ENCODE results near the gene TUBGCP3. TPM values are rescaled to one million over a fixed set of nuclear protein-coding genes. Genes with fewer than 3 reads are reported as not detected.

TUBGCP3 gene
- total and polyA plus RNA-seq, 2 experiments from 2014 or later: 12.8 to 40.2 TPM

DNA sequence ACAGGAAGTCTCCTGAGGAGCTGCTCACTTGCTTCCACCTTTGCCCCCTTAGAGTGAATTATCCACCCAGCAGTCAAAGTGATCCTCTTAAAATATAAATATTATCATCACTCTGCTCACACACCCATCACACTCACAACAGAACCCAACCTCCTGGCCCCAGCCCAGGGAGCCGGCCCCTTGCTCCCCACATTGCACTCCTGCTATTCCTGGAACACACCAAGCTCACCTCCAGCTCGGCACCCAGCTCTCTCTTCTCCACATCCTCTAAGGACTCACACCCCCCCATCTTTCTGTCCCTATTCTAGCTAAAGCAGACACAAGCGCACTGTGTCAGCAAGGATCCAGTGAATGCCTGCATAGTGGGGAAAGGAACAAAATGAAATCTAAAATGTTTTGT lies 7.0 kb downstream of the TUBGCP3 start:
- Histone ChIP-seq H3K4me2 (no peak overlapping the region), H3K9me2 (ENCODE audit: insufficient read depth) (no peaks in the 10 kb centered on the region), H3K4me3 (no peak overlapping the region), H3K4me1 (ENCODE audit: insufficient read depth) (peaks cover 19% of the 10 kb centered on the region; the same call in 1 of the 2 replicates), H3K27me3 (ENCODE audit: insufficient read depth) (no peaks in the 10 kb centered on the region), H2AFZ (no peak overlapping the region), H3K36me3 (ENCODE audit: insufficient read depth) (no peaks in the 10 kb centered on the region), H4K20me1 (replicated peaks; ENCODE audit: insufficient read depth) (peaks cover 11% of the 10 kb centered on the region; the same call in 1 of the 2 replicates), H3K79me2 (replicated peaks; ENCODE audit: insufficient read depth) (peaks cover 99% of the 10 kb centered on the region), H3F3A (replicated peaks; ENCODE audit: low read depth) (no peaks in the 10 kb centered on the region), H3K27ac (ENCODE audit: low read depth) (no peak overlapping the region)
- peaks cover 28% of the 10 kb centered on the region for H3K36me3 Mint-ChIP-seq (ENCODE audit: low read depth)
- ATAC-seq: no peak
- no peak for DNase-seq (ENCODE audit: low spot score)
- peaks cover 16% of the 10 kb centered on the region for H3K4me1 Mint-ChIP-seq
- H3K27ac Mint-ChIP-seq: no peak overlapping the region
- H3K4me3 Mint-ChIP-seq: no peak overlapping the region
- peaks cover 6% of the 10 kb centered on the region for H3K9me3 Mint-ChIP-seq
- H3K27me3 Mint-ChIP-seq (ENCODE audit: insufficient read depth, low read depth, poor library complexity): peaks cover 4% of the 10 kb centered on the region
- TF ChIP-seq JUNB (IDR thresholded peaks at IDR 0.05; ENCODE audit: unreplicated experiment) (no peak), POLR2AphosphoS5 (IDR thresholded peaks at IDR 0.05; ENCODE audit: low read depth) (no peak), ZNF331 (CRISPR knock-in tag; IDR thresholded peaks at IDR 0.05; ENCODE audit: low read depth) (no peak), NANOG (IDR thresholded peaks at IDR 0.05; ENCODE audit: borderline replicate concordance) (no peak), EZH2 (IDR thresholded peaks at IDR 0.05; ENCODE audit: low read depth, unreplicated experiment) (no peak), ZNF114 (CRISPR knock-in tag; IDR thresholded peaks at IDR 0.05) (no peak), CREB1 (CRISPR knock-in tag; IDR thresholded peaks at IDR 0.05; ENCODE audit: low read depth) (no peak), STAT1 (IDR thresholded peaks at IDR 0.05; ENCODE audit: unreplicated experiment) (no peak), EZH2phosphoT487 (IDR thresholded peaks at IDR 0.05; ENCODE audit: unreplicated experiment) (no peak)
- TF ChIP-seq, protein P1, sequence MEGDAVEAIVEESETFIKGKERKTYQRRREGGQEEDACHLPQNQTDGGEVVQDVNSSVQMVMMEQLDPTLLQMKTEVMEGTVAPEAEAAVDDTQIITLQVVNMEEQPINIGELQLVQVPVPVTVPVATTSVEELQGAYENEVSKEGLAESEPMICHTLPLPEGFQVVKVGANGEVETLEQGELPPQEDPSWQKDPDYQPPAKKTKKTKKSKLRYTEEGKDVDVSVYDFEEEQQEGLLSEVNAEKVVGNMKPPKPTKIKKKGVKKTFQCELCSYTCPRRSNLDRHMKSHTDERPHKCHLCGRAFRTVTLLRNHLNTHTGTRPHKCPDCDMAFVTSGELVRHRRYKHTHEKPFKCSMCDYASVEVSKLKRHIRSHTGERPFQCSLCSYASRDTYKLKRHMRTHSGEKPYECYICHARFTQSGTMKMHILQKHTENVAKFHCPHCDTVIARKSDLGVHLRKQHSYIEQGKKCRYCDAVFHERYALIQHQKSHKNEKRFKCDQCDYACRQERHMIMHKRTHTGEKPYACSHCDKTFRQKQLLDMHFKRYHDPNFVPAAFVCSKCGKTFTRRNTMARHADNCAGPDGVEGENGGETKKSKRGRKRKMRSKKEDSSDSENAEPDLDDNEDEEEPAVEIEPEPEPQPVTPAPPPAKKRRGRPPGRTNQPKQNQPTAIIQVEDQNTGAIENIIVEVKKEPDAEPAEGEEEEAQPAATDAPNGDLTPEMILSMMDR (conservative IDR thresholded peaks at IDR 0.05; ENCODE audit: low read depth in 2 of 2): no peak
- TF ChIP-seq, protein P2, sequence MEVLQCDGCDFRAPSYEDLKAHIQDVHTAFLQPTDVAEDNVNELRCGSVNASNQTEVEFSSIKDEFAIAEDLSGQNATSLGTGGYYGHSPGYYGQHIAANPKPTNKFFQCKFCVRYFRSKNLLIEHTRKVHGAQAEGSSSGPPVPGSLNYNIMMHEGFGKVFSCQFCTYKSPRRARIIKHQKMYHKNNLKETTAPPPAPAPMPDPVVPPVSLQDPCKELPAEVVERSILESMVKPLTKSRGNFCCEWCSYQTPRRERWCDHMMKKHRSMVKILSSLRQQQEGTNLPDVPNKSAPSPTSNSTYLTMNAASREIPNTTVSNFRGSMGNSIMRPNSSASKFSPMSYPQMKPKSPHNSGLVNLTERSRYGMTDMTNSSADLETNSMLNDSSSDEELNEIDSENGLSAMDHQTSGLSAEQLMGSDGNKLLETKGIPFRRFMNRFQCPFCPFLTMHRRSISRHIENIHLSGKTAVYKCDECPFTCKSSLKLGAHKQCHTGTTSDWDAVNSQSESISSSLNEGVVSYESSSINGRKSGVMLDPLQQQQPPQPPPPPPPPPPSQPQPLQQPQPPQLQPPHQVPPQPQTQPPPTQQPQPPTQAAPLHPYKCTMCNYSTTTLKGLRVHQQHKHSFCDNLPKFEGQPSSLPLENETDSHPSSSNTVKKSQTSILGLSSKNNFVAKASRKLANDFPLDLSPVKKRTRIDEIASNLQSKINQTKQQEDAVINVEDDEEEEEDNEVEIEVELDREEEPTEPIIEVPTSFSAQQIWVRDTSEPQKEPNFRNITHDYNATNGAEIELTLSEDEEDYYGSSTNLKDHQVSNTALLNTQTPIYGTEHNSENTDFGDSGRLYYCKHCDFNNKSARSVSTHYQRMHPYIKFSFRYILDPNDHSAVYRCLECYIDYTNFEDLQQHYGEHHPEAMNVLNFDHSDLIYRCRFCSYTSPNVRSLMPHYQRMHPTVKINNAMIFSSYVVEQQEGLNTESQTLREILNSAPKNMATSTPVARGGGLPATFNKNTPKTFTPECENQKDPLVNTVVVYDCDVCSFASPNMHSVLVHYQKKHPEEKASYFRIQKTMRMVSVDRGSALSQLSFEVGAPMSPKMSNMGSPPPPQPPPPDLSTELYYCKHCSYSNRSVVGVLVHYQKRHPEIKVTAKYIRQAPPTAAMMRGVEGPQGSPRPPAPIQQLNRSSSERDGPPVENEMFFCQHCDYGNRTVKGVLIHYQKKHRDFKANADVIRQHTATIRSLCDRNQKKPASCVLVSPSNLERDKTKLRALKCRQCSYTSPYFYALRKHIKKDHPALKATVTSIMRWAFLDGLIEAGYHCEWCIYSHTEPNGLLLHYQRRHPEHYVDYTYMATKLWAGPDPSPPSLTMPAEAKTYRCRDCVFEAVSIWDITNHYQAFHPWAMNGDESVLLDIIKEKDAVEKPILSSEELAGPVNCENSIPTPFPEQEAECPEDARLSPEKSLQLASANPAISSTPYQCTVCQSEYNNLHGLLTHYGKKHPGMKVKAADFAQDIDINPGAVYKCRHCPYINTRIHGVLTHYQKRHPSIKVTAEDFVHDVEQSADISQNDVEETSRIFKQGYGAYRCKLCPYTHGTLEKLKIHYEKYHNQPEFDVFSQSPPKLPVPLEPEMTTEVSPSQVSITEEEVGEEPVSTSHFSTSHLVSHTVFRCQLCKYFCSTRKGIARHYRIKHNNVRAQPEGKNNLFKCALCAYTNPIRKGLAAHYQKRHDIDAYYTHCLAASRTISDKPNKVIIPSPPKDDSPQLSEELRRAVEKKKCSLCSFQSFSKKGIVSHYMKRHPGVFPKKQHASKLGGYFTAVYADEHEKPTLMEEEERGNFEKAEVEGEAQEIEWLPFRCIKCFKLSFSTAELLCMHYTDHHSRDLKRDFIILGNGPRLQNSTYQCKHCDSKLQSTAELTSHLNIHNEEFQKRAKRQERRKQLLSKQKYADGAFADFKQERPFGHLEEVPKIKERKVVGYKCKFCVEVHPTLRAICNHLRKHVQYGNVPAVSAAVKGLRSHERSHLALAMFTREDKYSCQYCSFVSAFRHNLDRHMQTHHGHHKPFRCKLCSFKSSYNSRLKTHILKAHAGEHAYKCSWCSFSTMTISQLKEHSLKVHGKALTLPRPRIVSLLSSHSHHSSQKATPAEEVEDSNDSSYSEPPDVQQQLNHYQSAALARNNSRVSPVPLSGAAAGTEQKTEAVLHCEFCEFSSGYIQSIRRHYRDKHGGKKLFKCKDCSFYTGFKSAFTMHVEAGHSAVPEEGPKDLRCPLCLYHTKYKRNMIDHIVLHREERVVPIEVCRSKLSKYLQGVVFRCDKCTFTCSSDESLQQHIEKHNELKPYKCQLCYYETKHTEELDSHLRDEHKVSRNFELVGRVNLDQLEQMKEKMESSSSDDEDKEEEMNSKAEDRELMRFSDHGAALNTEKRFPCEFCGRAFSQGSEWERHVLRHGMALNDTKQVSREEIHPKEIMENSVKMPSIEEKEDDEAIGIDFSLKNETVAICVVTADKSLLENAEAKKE (CRISPR knock-in tag; IDR thresholded peaks at IDR 0.05): no peak
- TF ChIP-seq, protein P3, sequence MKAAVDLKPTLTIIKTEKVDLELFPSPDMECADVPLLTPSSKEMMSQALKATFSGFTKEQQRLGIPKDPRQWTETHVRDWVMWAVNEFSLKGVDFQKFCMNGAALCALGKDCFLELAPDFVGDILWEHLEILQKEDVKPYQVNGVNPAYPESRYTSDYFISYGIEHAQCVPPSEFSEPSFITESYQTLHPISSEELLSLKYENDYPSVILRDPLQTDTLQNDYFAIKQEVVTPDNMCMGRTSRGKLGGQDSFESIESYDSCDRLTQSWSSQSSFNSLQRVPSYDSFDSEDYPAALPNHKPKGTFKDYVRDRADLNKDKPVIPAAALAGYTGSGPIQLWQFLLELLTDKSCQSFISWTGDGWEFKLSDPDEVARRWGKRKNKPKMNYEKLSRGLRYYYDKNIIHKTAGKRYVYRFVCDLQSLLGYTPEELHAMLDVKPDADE (IDR thresholded peaks at IDR 0.05): no peak
- TF ChIP-seq, protein P4, sequence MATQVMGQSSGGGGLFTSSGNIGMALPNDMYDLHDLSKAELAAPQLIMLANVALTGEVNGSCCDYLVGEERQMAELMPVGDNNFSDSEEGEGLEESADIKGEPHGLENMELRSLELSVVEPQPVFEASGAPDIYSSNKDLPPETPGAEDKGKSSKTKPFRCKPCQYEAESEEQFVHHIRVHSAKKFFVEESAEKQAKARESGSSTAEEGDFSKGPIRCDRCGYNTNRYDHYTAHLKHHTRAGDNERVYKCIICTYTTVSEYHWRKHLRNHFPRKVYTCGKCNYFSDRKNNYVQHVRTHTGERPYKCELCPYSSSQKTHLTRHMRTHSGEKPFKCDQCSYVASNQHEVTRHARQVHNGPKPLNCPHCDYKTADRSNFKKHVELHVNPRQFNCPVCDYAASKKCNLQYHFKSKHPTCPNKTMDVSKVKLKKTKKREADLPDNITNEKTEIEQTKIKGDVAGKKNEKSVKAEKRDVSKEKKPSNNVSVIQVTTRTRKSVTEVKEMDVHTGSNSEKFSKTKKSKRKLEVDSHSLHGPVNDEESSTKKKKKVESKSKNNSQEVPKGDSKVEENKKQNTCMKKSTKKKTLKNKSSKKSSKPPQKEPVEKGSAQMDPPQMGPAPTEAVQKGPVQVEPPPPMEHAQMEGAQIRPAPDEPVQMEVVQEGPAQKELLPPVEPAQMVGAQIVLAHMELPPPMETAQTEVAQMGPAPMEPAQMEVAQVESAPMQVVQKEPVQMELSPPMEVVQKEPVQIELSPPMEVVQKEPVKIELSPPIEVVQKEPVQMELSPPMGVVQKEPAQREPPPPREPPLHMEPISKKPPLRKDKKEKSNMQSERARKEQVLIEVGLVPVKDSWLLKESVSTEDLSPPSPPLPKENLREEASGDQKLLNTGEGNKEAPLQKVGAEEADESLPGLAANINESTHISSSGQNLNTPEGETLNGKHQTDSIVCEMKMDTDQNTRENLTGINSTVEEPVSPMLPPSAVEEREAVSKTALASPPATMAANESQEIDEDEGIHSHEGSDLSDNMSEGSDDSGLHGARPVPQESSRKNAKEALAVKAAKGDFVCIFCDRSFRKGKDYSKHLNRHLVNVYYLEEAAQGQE (IDR thresholded peaks at IDR 0.05; ENCODE audit: unreplicated experiment): no peak
